WTC11 (cell line): ENCODE measurements around the gene ARF6. TPM values are rescaled to one million over a fixed set of nuclear protein-coding genes. Genes with fewer than 3 reads are reported as not detected.

Experiments
- ATAC-seq: fragments of 200-7000 bp; cut with Tn5 transposase; 2 replicates; pipeline ENCODE4 v1.10.0; 2021; ENCODE audit warnings: mild to moderate bottlenecking, moderate library complexity
- CTCF ChIA-PET: fragments of 300-600 bp; sonication (Branson Sonifier 250); formaldehyde crosslinking; loops from one replicate; lab custom pipeline; 2021; ENCODE audit warnings: antibody characterized with exemption; lab: Charles Lee
- POLR2A ChIA-PET: fragments of 350-600 bp; sonication (Branson Sonifier 250); formaldehyde crosslinking; loops from one replicate; lab custom pipeline; 2021; ENCODE audit warnings: antibody characterized with exemption; lab: Charles Lee
- DNase-seq: peaks from one replicate; pipeline ENCODE4 v3.0.0; 2021; ENCODE audit warnings: low spot score
- H3K27ac Mint-ChIP-seq: 2 replicates; pipeline ENCODE4 v1.8.0; 2021; ENCODE audit warnings: mixed read lengths
- H3K27me3 Mint-ChIP-seq: 2 replicates; pipeline ENCODE4 v1.8.0; 2021; ENCODE audit warnings: low read depth, mild to moderate bottlenecking, moderate library complexity, mixed read lengths
- H3K36me3 Mint-ChIP-seq: 2 replicates; pipeline ENCODE4 v1.8.0; 2021; ENCODE audit warnings: mixed read lengths
- H3K4me1 Mint-ChIP-seq: 2 replicates; pipeline ENCODE4 v1.8.0; 2022; ENCODE audit warnings: mixed read lengths
- H3K4me3 Mint-ChIP-seq: 2 replicates; pipeline ENCODE4 v1.8.0; 2021; ENCODE audit warnings: mild to moderate bottlenecking, moderate library complexity, mixed read lengths
- H3K9me3 Mint-ChIP-seq: 2 replicates; pipeline ENCODE4 v1.8.0; 2021; ENCODE audit warnings: mixed read lengths
- AR ChIP-seq: fragments of 250-450 bp; sonication (Bioruptor Pico); IDR thresholded peaks from 2 replicates; pipeline ENCODE4 v1.9.0; 2021; ENCODE audit warnings: mild to moderate bottlenecking
- ATF3 ChIP-seq: sonication (generic); formaldehyde crosslinking; conservative IDR thresholded peaks from 2 replicates; pipeline ENCODE4 v1.8.1; 2022; ENCODE audit warnings: mild to moderate bottlenecking, missing genetic modification reagents
- CBFB ChIP-seq: sonication (generic); formaldehyde crosslinking; IDR thresholded peaks from 2 replicates; pipeline ENCODE4 v1.8.1; 2022; ENCODE audit warnings: mild to moderate bottlenecking, low read depth, missing genetic modification reagents
- CREM ChIP-seq: sonication (generic); formaldehyde crosslinking; IDR thresholded peaks from 2 replicates; pipeline ENCODE4 v1.8.1; 2022; ENCODE audit warnings: mild to moderate bottlenecking, missing genetic modification reagents, moderate library complexity
- EMX1 ChIP-seq: fragments of 250-450 bp; sonication (Bioruptor Pico); IDR thresholded peaks from 2 replicates; pipeline ENCODE4 v1.8.0; 2021; ENCODE audit warnings: mild to moderate bottlenecking
- GABPB1 ChIP-seq: sonication (generic); formaldehyde crosslinking; IDR thresholded peaks from 2 replicates; pipeline ENCODE4 v1.8.1; 2023; ENCODE audit warnings: mild to moderate bottlenecking, missing genetic modification reagents
- GTF2I ChIP-seq: fragments of 250-450 bp; sonication (Bioruptor Pico); conservative IDR thresholded peaks from 2 replicates; pipeline ENCODE4 v1.4.0; 2021; ENCODE audit warnings: mild to moderate bottlenecking
- HMGA2 ChIP-seq: fragments of 250-450 bp; sonication (Bioruptor Pico); IDR thresholded peaks from 2 replicates; pipeline ENCODE4 v1.4.0; 2021; ENCODE audit warnings: mild to moderate bottlenecking, moderate library complexity
- MYBL2 ChIP-seq: sonication (generic); formaldehyde crosslinking; IDR thresholded peaks from 2 replicates; pipeline ENCODE4 v1.8.1; 2023; ENCODE audit warnings: mild to moderate bottlenecking, moderate library complexity, missing genetic modification reagents
- NFE2L1 ChIP-seq: sonication (generic); formaldehyde crosslinking; IDR thresholded peaks from 2 replicates; pipeline ENCODE4 v1.8.1; 2023; ENCODE audit warnings: missing genetic modification reagents
- NR2C2 ChIP-seq: sonication (generic); formaldehyde crosslinking; IDR thresholded peaks from 2 replicates; pipeline ENCODE4 v1.8.0; 2022; ENCODE audit warnings: mild to moderate bottlenecking, missing genetic modification reagents
- OVOL2 ChIP-seq: fragments of 250-450 bp; sonication (Bioruptor Pico); IDR thresholded peaks from 2 replicates; pipeline ENCODE4 v1.9.0; 2021; ENCODE audit warnings: mild to moderate bottlenecking, borderline replicate concordance
- TEAD4 ChIP-seq: sonication (generic); formaldehyde crosslinking; IDR thresholded peaks from 2 replicates; pipeline ENCODE4 v1.8.0; 2022; ENCODE audit warnings: mild to moderate bottlenecking, missing genetic modification reagents
- USF1 ChIP-seq: sonication (generic); formaldehyde crosslinking; IDR thresholded peaks from 2 replicates; pipeline ENCODE4 v1.8.0; 2022; ENCODE audit warnings: mild to moderate bottlenecking, missing genetic modification reagents
- ZNF121 ChIP-seq: sonication (generic); formaldehyde crosslinking; IDR thresholded peaks from 2 replicates; pipeline ENCODE4 v1.8.0; 2023; ENCODE audit warnings: missing genetic modification reagents
- ZNF219 ChIP-seq: sonication (generic); formaldehyde crosslinking; IDR thresholded peaks from 2 replicates; pipeline ENCODE4 v1.8.0; 2023; ENCODE audit warnings: missing genetic modification reagents, mild to moderate bottlenecking, borderline replicate concordance
- ZNF317 ChIP-seq: sonication (generic); formaldehyde crosslinking; IDR thresholded peaks from 2 replicates; pipeline ENCODE4 v1.8.1; 2023; ENCODE audit warnings: low read depth, mild to moderate bottlenecking, moderate library complexity, missing genetic modification reagents, borderline replicate concordance
- ZNF396 ChIP-seq: fragments of 250-450 bp; sonication (Bioruptor Pico); IDR thresholded peaks from 2 replicates; pipeline ENCODE4 v1.8.0; 2021; ENCODE audit warnings: mild to moderate bottlenecking, moderate library complexity, borderline replicate concordance
- ZNF423 ChIP-seq: fragments of 250-450 bp; sonication (Bioruptor Pico); IDR thresholded peaks from 2 replicates; pipeline ENCODE4 v2.1.2; 2022; ENCODE audit warnings: mild to moderate bottlenecking, moderate library complexity
- ZNF671 ChIP-seq: fragments of 250-450 bp; sonication (Bioruptor Pico); IDR thresholded peaks from 2 replicates; pipeline ENCODE4 v1.8.0; 2021; ENCODE audit warnings: mild to moderate bottlenecking
- total RNA-seq: library from RNA; stranded (reverse); gene quantifications from 3 replicates; pipeline ENCODE4 v1.2.3, GENCODE V29; 2021
- TF ChIP-seq, protein P1 (sequence below): sonication (generic); formaldehyde crosslinking; IDR thresholded peaks from 2 replicates; pipeline ENCODE4 v1.8.1; 2022; ENCODE audit warnings: missing genetic modification reagents, borderline replicate concordance
- TF ChIP-seq, protein P2 (sequence below): fragments of 250-450 bp; sonication (Bioruptor Pico); conservative IDR thresholded peaks from 2 replicates; pipeline ENCODE4 v1.9.0; 2021; ENCODE audit warnings: mild to moderate bottlenecking

ARF6 gene
- total RNA-seq, 1 experiment from 2014 or later = 55.9 TPM

GRCh38 chr14:49924852-49925251 lies 32.0 kb downstream of the ARF6 start (continued):
- no peak for TF ChIP-seq ZNF671 (CRISPR knock-in tag)
- no peak for TF ChIP-seq GABPB1
- TF ChIP-seq OVOL2 (CRISPR knock-in tag) = no peak
- TF ChIP-seq MYBL2 (CRISPR knock-in tag) = no peak
- TF ChIP-seq, all 79 proteins: peak for 0

DNA sequence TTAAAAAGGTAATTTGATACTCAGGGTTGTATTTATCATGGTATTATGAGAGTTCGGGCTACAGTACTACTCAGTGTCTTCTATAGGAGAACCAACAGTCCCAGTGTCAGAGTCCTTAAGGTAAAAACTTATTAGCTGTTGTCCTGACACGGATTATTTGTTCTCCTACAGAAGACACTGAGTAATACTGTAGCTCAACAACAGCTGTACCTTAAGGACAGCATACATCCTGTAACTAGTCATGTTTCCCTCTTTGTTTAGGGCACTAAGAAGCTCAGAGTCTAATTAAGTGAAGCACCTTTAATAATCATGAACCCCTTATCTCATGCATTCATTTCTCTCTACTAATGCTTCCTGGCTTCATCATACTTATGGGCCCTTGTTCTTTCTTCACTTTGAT lies 33.9 kb downstream of the ARF6 start:
- Mint-ChIP-seq H3K36me3 (no peaks in the 10 kb centered on the region), H3K27me3 (no peaks in the 10 kb centered on the region), H3K4me1 (peaks cover 1% of the 10 kb centered on the region), H3K9me3 (no peaks in the 10 kb centered on the region), H3K27ac (no peak overlapping the region), H3K4me3 (no peak overlapping the region)
- DNase-seq (no peak), ATAC-seq (no peak)
- ChIA-PET CTCF (interaction anchor here (0.7 kb wide), 1 partner anchor 74 kb away, joined by 4 read pairs; the partner anchor contains the start of gene NEMF), POLR2A (no interaction called here)
- no peak for TF ChIP-seq CREM (CRISPR knock-in tag)
- no peak for TF ChIP-seq TEAD4 (CRISPR knock-in tag)
- no peak for TF ChIP-seq ZNF423 (CRISPR knock-in tag)
- no peak for TF ChIP-seq ZNF121
- no peak for TF ChIP-seq ZNF219 (CRISPR knock-in tag)
- TF ChIP-seq ATF3 = no peak

DNA sequence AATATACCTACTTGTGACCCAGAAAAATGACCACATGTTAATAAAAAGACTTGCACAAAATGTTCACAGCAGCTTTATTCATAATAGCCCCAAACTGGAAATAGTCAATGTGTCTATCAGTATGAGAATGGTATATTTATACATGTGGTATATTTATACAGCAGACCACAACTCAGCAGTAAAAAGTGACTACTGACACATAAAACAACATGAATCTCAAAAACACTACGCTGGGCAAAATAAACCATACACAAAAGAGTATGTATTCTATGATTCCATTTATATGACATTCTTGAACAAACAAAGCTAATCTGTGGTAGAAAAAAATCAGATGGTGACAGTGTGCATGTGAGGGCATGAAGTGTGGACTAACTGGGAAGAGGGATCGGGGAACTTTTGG lies 35.1 kb downstream of the ARF6 start:
- no peaks in the 10 kb centered on the region for H3K36me3 Mint-ChIP-seq
- H3K27ac Mint-ChIP-seq = no peak overlapping the region
- no peak for TF ChIP-seq HMGA2 (CRISPR knock-in tag)
- no peak for TF ChIP-seq EMX1 (CRISPR knock-in tag)
- no peak for TF ChIP-seq NFE2L1
- TF ChIP-seq NR2C2 = no peak
- no peak for TF ChIP-seq GTF2I
- H3K4me1 Mint-ChIP-seq = peaks cover 4% of the 10 kb centered on the region
- ChIA-PET CTCF (no interaction called here), POLR2A (no interaction called here)
- ATAC-seq = no peak
- H3K9me3 Mint-ChIP-seq = peaks cover 1% of the 10 kb centered on the region; the same call in 1 of the 2 replicates
- no peak for DNase-seq
- no peak overlapping the region for H3K4me3 Mint-ChIP-seq
- no peaks in the 10 kb centered on the region for H3K27me3 Mint-ChIP-seq

- H3K36me3 Mint-ChIP-seq = no peaks in the 10 kb centered on the region
- POLR2A ChIA-PET = no interaction called here
- DNase-seq (no peak), ATAC-seq (no peak)
- CTCF ChIA-PET = interaction anchor here (1.4 kb wide), 1 partner anchor 9 kb away, joined by 3 read pairs; no protein-coding TSS in a partner anchor
- H3K27ac Mint-ChIP-seq = no peak overlapping the region
- H3K4me1 Mint-ChIP-seq = peaks cover 4% of the 10 kb centered on the region
- no peak overlapping the region for H3K4me3 Mint-ChIP-seq
- H3K9me3 Mint-ChIP-seq = peaks cover 4% of the 10 kb centered on the region; the same call in 1 of the 2 replicates
- H3K27me3 Mint-ChIP-seq = no peaks in the 10 kb centered on the region
- TF ChIP-seq ZNF317 (CRISPR knock-in tag) (no peak), CREM (CRISPR knock-in tag) (no peak), USF1 (CRISPR knock-in tag) (no peak), CBFB (CRISPR knock-in tag) (no peak), ZNF396 (CRISPR knock-in tag) (no peak), AR (CRISPR knock-in tag) (no peak)
- TF ChIP-seq, protein P1, sequence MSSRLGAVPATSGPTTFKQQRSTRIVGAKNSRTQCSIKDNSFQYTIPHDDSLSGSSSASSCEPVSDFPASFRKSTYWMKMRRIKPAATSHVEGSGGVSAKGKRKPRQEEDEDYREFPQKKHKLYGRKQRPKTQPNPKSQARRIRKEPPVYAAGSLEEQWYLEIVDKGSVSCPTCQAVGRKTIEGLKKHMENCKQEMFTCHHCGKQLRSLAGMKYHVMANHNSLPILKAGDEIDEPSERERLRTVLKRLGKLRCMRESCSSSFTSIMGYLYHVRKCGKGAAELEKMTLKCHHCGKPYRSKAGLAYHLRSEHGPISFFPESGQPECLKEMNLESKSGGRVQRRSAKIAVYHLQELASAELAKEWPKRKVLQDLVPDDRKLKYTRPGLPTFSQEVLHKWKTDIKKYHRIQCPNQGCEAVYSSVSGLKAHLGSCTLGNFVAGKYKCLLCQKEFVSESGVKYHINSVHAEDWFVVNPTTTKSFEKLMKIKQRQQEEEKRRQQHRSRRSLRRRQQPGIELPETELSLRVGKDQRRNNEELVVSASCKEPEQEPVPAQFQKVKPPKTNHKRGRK (CRISPR knock-in tag) = no peak
- TF ChIP-seq, protein P2, sequence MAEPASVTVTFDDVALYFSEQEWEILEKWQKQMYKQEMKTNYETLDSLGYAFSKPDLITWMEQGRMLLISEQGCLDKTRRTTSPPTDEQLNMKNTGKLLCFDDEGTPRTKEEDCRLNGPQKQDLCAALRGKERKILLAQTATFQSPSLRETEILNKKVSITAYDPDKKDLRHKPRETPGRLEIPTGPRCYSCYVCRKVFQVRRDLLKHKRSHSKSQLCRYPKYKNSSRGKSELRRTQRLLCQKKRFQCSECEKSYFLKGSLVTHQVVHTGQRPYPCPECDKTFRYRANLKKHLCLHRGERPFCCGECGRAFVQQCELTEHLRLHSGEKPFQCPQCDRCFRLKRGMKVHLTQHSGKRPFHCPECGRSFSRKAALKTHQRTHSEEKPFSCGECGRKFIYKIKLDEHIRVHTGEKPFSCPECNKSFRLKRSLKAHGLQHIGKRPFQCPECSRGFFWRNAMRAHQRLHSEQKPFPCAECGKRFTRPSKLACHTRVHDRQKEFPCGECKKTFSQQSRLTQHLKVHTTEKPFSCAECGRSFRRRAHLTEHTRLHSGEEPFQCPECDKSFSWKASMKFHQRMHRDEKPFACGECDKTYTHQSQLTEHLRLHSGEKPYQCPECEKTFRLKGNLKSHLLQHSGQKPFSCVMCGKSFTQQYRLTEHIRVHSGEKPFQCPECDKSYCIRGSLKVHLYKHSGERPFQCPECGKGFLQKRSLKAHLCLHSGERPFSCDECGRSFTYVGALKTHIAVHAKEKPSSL (CRISPR knock-in tag) = no peak
These were observed 37.8 kb downstream of the ARF6 start for GRCh38 chr14:49930720-49931119.
